ENCODE measurements around the gene NOL9. TPM values are rescaled to one million over a fixed set of nuclear protein-coding genes. Genes with fewer than 3 reads are reported as not detected.

The NOL9 gene
- total RNA-seq, 1 donor from 2014 or later: 48.0 TPM

DNA sequence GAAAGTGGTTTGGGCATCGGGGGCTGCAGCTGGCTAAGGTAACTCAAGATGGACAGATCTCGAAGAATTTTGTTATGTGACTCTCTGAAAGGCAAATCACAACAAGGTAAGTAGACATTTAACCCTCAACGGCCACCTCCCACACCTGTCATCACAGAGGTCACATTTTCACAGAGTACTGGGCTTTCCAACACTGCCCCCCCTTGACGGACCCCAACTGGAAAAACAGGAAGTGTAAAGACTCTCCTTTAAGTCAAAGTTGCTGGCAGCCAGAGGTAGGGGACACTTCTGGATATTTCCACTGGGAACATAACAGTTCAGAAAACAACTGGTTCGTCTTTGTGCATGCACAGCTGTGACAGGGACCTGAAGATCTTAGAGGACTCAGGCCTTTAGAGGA lies 22.3 kb downstream of the NOL9 start:
- no peak for DNase-seq (ENCODE audit: low spot score)
- H3K4me1 Mint-ChIP-seq: no peaks in the 10 kb centered on the region
- no peak overlapping the region for H2AFZ ChIP-seq (replicated peaks)
- H3K9me3 Mint-ChIP-seq: no peaks in the 10 kb centered on the region
- H3K27ac ChIP-seq: no peak overlapping the region
- H3K4me3 ChIP-seq: no peak overlapping the region
- peaks cover 23% of the 10 kb centered on the region for H3K36me3 Mint-ChIP-seq
- no peak overlapping the region for H3K27ac Mint-ChIP-seq
- no peak overlapping the region for H3K4me3 Mint-ChIP-seq
- peaks cover 4% of the 10 kb centered on the region for H3K79me2 ChIP-seq (ENCODE audit: low read depth)
- H3K9ac ChIP-seq: no peak overlapping the region
- no peaks in the 10 kb centered on the region for H3K4me1 ChIP-seq
- TF ChIP-seq EZH2phosphoT487 (IDR thresholded peaks at IDR 0.05) (no peak), EZH2 (IDR thresholded peaks at IDR 0.05) (no peak)
- no peaks in the 10 kb centered on the region for H3F3A ChIP-seq (ENCODE audit: low read depth)
- H3K36me3 ChIP-seq: no peaks in the 10 kb centered on the region
- no peaks in the 10 kb centered on the region for H3K27me3 Mint-ChIP-seq (ENCODE audit: insufficient read depth, low read depth)
- no peaks in the 10 kb centered on the region for H3K27me3 ChIP-seq
- H3K4me2 ChIP-seq: no peak overlapping the region
- no peaks in the 10 kb centered on the region for H3K9me3 ChIP-seq (ENCODE audit: low read depth)
- peaks cover 4% of the 10 kb centered on the region for H4K20me1 ChIP-seq (ENCODE audit: low read depth)

DNA sequence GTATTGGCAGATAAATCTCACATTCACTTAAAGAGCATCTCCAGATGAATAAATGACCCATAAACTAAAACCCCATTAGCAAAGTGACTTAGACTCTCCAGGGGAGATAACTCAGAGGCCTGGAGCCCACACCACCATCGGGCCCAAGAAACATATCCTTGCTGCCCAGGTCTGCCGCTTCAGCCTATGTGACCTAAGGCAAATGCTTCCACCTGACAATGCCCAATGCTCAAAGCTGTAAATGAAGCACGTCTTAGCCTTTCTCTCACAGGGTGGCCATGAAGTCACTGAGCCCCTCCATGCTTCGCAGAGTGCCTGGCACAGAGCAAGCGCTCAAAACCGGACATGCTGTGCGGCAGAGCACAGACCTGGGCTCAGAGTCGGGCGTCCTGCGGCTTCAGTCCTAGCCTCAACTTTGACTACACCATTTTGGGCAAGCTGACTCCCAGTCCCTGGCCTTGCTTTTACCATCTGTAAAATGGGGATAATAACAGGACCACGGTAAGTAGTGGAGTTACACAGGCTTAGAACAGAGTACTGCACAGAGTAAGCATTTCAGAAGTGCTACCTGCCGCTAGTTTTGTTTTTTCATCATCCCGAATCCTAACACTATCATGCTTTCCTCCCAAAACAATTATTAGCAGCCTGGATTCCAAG lies 23.7 kb downstream of the NOL9 start:
- Histone ChIP-seq H4K20me1 (ENCODE audit: low read depth) (peaks cover 4% of the 10 kb centered on the region), H3K27ac (no peak overlapping the region), H3K36me3 (no peaks in the 10 kb centered on the region), H3K4me1 (no peaks in the 10 kb centered on the region), H2AFZ (replicated peaks) (no peak overlapping the region), H3K79me2 (ENCODE audit: low read depth) (peaks cover 4% of the 10 kb centered on the region), H3K27me3 (no peaks in the 10 kb centered on the region), H3K4me2 (no peak overlapping the region), H3K4me3 (no peak overlapping the region), H3K9me3 (ENCODE audit: low read depth) (no peaks in the 10 kb centered on the region), H3F3A (ENCODE audit: low read depth) (no peaks in the 10 kb centered on the region), H3K9ac (no peak overlapping the region)
- Mint-ChIP-seq H3K27ac (no peak overlapping the region), H3K4me1 (no peaks in the 10 kb centered on the region), H3K4me3 (no peak overlapping the region), H3K27me3 (ENCODE audit: insufficient read depth, low read depth) (peaks cover 3% of the 10 kb centered on the region), H3K9me3 (no peaks in the 10 kb centered on the region), H3K36me3 (peaks cover 28% of the 10 kb centered on the region)
- no peak for TF ChIP-seq EZH2 (IDR thresholded peaks at IDR 0.05)
- TF ChIP-seq, protein P1, sequence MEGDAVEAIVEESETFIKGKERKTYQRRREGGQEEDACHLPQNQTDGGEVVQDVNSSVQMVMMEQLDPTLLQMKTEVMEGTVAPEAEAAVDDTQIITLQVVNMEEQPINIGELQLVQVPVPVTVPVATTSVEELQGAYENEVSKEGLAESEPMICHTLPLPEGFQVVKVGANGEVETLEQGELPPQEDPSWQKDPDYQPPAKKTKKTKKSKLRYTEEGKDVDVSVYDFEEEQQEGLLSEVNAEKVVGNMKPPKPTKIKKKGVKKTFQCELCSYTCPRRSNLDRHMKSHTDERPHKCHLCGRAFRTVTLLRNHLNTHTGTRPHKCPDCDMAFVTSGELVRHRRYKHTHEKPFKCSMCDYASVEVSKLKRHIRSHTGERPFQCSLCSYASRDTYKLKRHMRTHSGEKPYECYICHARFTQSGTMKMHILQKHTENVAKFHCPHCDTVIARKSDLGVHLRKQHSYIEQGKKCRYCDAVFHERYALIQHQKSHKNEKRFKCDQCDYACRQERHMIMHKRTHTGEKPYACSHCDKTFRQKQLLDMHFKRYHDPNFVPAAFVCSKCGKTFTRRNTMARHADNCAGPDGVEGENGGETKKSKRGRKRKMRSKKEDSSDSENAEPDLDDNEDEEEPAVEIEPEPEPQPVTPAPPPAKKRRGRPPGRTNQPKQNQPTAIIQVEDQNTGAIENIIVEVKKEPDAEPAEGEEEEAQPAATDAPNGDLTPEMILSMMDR (IDR thresholded peaks at IDR 0.05): no peak
- no peak for TF ChIP-seq EZH2phosphoT487 (IDR thresholded peaks at IDR 0.05)
- no peak for DNase-seq (ENCODE audit: low spot score)

DNA sequence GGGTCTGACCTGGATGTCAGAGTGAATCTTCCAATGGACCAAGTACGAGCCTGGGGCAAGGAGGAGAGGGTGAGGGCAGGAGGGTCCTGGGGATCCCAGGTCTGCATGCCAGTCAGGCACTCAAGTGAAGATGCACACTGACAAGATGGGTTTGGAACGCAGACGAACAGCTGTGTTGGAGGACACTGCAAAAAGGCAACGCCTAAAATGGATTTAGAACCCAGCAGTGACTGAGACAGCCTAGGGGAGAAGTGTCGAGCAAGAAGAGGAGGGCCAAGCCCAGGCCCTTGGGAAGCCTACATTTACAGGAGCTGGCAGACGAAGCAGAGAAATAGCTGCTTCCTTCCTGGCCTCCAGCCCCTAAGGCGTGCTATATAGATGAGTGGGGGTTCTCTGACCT lies 25.8 kb downstream of the NOL9 start:
- no peak for DNase-seq (ENCODE audit: low spot score)
- Histone ChIP-seq H3K4me3 (no peak overlapping the region), H3F3A (ENCODE audit: low read depth) (peaks cover 10% of the 10 kb centered on the region), H3K27ac (no peak overlapping the region), H4K20me1 (ENCODE audit: low read depth) (peaks cover 8% of the 10 kb centered on the region), H3K9me3 (ENCODE audit: low read depth) (no peaks in the 10 kb centered on the region), H3K4me2 (no peak overlapping the region), H3K4me1 (no peaks in the 10 kb centered on the region), H3K79me2 (ENCODE audit: low read depth) (no peaks in the 10 kb centered on the region), H3K9ac (no peak overlapping the region), H2AFZ (replicated peaks) (no peak overlapping the region), H3K36me3 (no peaks in the 10 kb centered on the region), H3K27me3 (no peaks in the 10 kb centered on the region)
- Mint-ChIP-seq H3K36me3 (peaks cover 28% of the 10 kb centered on the region), H3K4me3 (no peak overlapping the region), H3K4me1 (peaks cover 3% of the 10 kb centered on the region), H3K27me3 (ENCODE audit: insufficient read depth, low read depth) (peaks cover 3% of the 10 kb centered on the region), H3K9me3 (no peaks in the 10 kb centered on the region), H3K27ac (peak overlapping the region; percentile 30)
- TF ChIP-seq EZH2phosphoT487 (IDR thresholded peaks at IDR 0.05): no peak
- TF ChIP-seq EZH2 (IDR thresholded peaks at IDR 0.05): no peak
- TF ChIP-seq, protein P1 (IDR thresholded peaks at IDR 0.05): no peak

DNA sequence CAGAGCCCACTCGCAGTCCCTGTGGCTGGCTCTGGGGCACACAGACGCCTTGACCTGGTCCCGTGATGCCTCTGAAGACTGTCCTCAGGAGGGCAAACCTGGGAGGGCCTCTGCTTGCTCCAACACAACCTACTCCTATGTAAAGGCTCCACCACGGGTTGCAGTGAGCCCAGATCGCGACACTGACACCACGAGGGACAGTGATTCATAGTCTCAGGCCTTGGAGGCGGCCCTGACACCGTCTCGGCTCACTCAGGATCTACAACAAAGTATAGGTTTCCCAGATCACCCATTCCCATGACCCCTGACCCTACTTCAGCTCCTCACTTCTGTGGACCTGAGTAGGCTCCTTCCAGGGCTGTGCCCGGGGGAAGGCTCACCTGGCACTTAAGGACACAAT lies 28.0 kb downstream of the NOL9 start:
- peaks cover 14% of the 10 kb centered on the region for H3K36me3 Mint-ChIP-seq
- Histone ChIP-seq H3K27ac (no peak overlapping the region), H4K20me1 (ENCODE audit: low read depth) (peaks cover 8% of the 10 kb centered on the region), H3K9me3 (ENCODE audit: low read depth) (no peaks in the 10 kb centered on the region), H3K9ac (no peak overlapping the region), H3K36me3 (no peaks in the 10 kb centered on the region), H3K27me3 (no peaks in the 10 kb centered on the region), H3K4me3 (no peak overlapping the region), H2AFZ (replicated peaks) (no peak overlapping the region), H3K4me1 (no peaks in the 10 kb centered on the region), H3F3A (ENCODE audit: low read depth) (peaks cover 16% of the 10 kb centered on the region), H3K4me2 (no peak overlapping the region), H3K79me2 (ENCODE audit: low read depth) (no peaks in the 10 kb centered on the region)
- TF ChIP-seq EZH2 (IDR thresholded peaks at IDR 0.05): no peak
- TF ChIP-seq, protein P1 (IDR thresholded peaks at IDR 0.05): no peak
- no peak for TF ChIP-seq EZH2phosphoT487 (IDR thresholded peaks at IDR 0.05)
- H3K4me1 Mint-ChIP-seq: peaks cover 10% of the 10 kb centered on the region
- peaks cover 3% of the 10 kb centered on the region for H3K27me3 Mint-ChIP-seq (ENCODE audit: insufficient read depth, low read depth)
- no peaks in the 10 kb centered on the region for H3K9me3 Mint-ChIP-seq
- no peak for DNase-seq (ENCODE audit: low spot score)
- no peak overlapping the region for H3K27ac Mint-ChIP-seq
- no peak overlapping the region for H3K4me3 Mint-ChIP-seq

All from neural progenitor cell (in vitro differentiated cells).